SK-N-SH (cell line): Measurements from ENCODE around the gene SGTA. TPM values are rescaled to one million over a fixed set of nuclear protein-coding genes. Genes with fewer than 3 reads are reported as not detected.
A peak's percentile ranks its signal among the peaks of the same experiment; 100 is the strongest.

Source experiments
- CTCF ChIA-PET: fragments of 300-600, 350-600 bp; formaldehyde crosslinking; extraction: SDS; loops from one replicate; lab custom pipeline; 2021; lab: Yijun Ruan, JAX
- POLR2A ChIA-PET: fragments of 350-600 bp; sonication (Branson Sonifier 250); formaldehyde crosslinking; extraction: SDS; loops from one replicate; lab custom pipeline; 2020; ENCODE audit warnings: antibody characterized with exemption, inconsistent platforms; lab: Yijun Ruan, JAX
- DNase-seq: peaks from one replicate; pipeline ENCODE4 v3.0.0; 2012
- H2AFZ ChIP-seq: fragments of 200-600 bp; sonication (generic); 2 replicates; pipeline ENCODE4 v1.8.1; 2016; ENCODE audit warnings: antibody characterized with exemption, mild to moderate bottlenecking, low read depth
- H3F3A ChIP-seq: fragments of 200-600 bp; sonication (generic); replicated peaks from 2 replicates; pipeline ENCODE3; 2016; ENCODE audit warnings: antibody characterized with exemption, mild to moderate bottlenecking; ENCODE audit not compliant: insufficient read depth
- H3K27ac ChIP-seq, 2 experiments: fragments of 200-500 bp in 1 of 2; fragments of 200-600 bp in 1 of 2; sonication (Bioruptor generic) in 1 of 2; sonication (generic), shearing (Covaris generic) in 1 of 2; 2 replicates each; pipeline versions ENCODE4 v1.5.1 to v1.6.1; 2014 to 2016; ENCODE audit warnings: low read depth in 2 of 2, inconsistent platforms in 1 of 2, low read length in 1 of 2, mild to moderate bottlenecking in 1 of 2, mixed read lengths in 1 of 2
- H3K27me3 ChIP-seq: fragments of 200-600 bp; sonication (generic), shearing (Covaris generic); 2 replicates; pipeline ENCODE4 v1.6.1; 2016; ENCODE audit warnings: mixed run types; ENCODE audit not compliant: insufficient read depth
- H3K36me3 ChIP-seq, 2 experiments: fragments of 200-500 bp in 1 of 2; fragments of 200-600 bp in 1 of 2; sonication (Bioruptor generic) in 1 of 2; sonication (generic) in 1 of 2; replicated peaks in 1 of 2; 2 replicates each; pipeline versions ENCODE3 to v1.5.1; 2014 to 2016; ENCODE audit warnings: low read length in 1 of 2, mild to moderate bottlenecking in 1 of 2; ENCODE audit not compliant: insufficient read depth in 2 of 2, control insufficient read depth in 1 of 2
- H3K4me1 ChIP-seq, 2 experiments: fragments of 200-500 bp in 1 of 2; fragments of 200-600 bp in 1 of 2; sonication (Bioruptor generic) in 1 of 2; sonication (generic), shearing (Covaris generic) in 1 of 2; 2 replicates each; pipeline versions ENCODE4 v1.5.1 to v1.6.1; 2014 to 2016; ENCODE audit warnings: low read depth in 1 of 2, low read length in 1 of 2, mixed run types in 1 of 2; ENCODE audit not compliant: insufficient read depth in 2 of 2, control insufficient read depth in 1 of 2
- H3K4me2 ChIP-seq: fragments of 200-600 bp; sonication (generic), shearing (Covaris generic); 2 replicates; pipeline ENCODE4 v1.6.1; 2017; ENCODE audit warnings: mixed run types
- H3K4me3 ChIP-seq, 2 experiments: fragments of 200-500 bp in 1 of 2; fragments of 200-600 bp in 1 of 2; sonication (Bioruptor generic) in 1 of 2; sonication (generic), shearing (Covaris generic) in 1 of 2; 2 replicates each; pipeline versions ENCODE4 v1.5.1 to v1.8.1; 2014 to 2016; ENCODE audit warnings: low read depth in 2 of 2, inconsistent platforms in 1 of 2, low read length in 1 of 2, mild to moderate bottlenecking in 1 of 2, mixed read lengths in 1 of 2, moderate library complexity in 1 of 2
- H3K79me2 ChIP-seq: fragments of 200-600 bp; sonication (generic); 2 replicates; pipeline ENCODE4 v1.8.1; 2017; ENCODE audit warnings: mild to moderate bottlenecking; ENCODE audit not compliant: insufficient read depth
- H3K9ac ChIP-seq: fragments of 200-600 bp; sonication (generic); 2 replicates; pipeline ENCODE4 v1.6.1; 2017; ENCODE audit warnings: mixed run types
- H3K9me2 ChIP-seq: fragments of 200-600 bp; sonication (generic); 2 replicates; pipeline ENCODE4 v1.6.1; 2017; ENCODE audit warnings: mixed run types
- H3K9me3 ChIP-seq: fragments of 200-600 bp; sonication (generic); 2 replicates; pipeline ENCODE4 v1.6.1; 2017; ENCODE audit warnings: mixed run types, mild to moderate bottlenecking, moderate library complexity
- H4K20me1 ChIP-seq: fragments of 200-600 bp; sonication (generic); 2 replicates; pipeline ENCODE4 v1.6.1; 2017; ENCODE audit warnings: mild to moderate bottlenecking, mixed run types; ENCODE audit not compliant: insufficient read depth
- ELF1 ChIP-seq: IDR thresholded peaks from 2 replicates; pipeline ENCODE4 v1.4.0; 2012
- EP300 ChIP-seq, 2 experiments: IDR thresholded peaks; 2 replicates each; pipeline versions ENCODE4 v1.4.0 to v1.6.1; 2012; ENCODE audit warnings: borderline replicate concordance in 1 of 2, low read depth in 1 of 2, low read length in 1 of 2
- FOSL2 ChIP-seq: IDR thresholded peaks from 2 replicates; pipeline ENCODE4 v1.4.0; 2012; ENCODE audit warnings: low read depth, mild to moderate bottlenecking, moderate library complexity, borderline replicate concordance
- GABPA ChIP-seq: IDR thresholded peaks from 2 replicates; pipeline ENCODE4 v1.4.0; 2012; ENCODE audit warnings: low read depth, mild to moderate bottlenecking
- MEF2A ChIP-seq: IDR thresholded peaks from 2 replicates; pipeline ENCODE4 v1.4.0; 2012; ENCODE audit warnings: low read depth, borderline replicate concordance
- NFIC ChIP-seq: IDR thresholded peaks from 2 replicates; pipeline ENCODE4 v1.4.0; 2012; ENCODE audit warnings: borderline replicate concordance
- POLR2AphosphoS5 ChIP-seq: IDR thresholded peaks from 2 replicates; pipeline ENCODE4 v1.6.1; 2012; ENCODE audit warnings: low read depth, low read length
- RXRA ChIP-seq: IDR thresholded peaks from 2 replicates; pipeline ENCODE4 v1.4.0; 2012; ENCODE audit warnings: low read depth, mild to moderate bottlenecking, borderline replicate concordance
- SIN3A ChIP-seq: IDR thresholded peaks from 2 replicates; pipeline ENCODE4 v1.6.1; 2012; ENCODE audit warnings: low read depth, mild to moderate bottlenecking, low read length, moderate library complexity, borderline replicate concordance
- TCF12 ChIP-seq: IDR thresholded peaks from 2 replicates; pipeline ENCODE4 v1.4.0; 2012
- WGBS: methylation state at CpG from one replicate; pipeline ENCODE4 v1.1.6; 2017; ENCODE audit warnings: low lambda C conversion rate; 5-methylcytosine and 5-hydroxymethylcytosine counted together
- polyA plus RNA-seq, 3 experiments: library from polyadenylated mRNA; depleted of rRNA; stranded (reverse); fragments of >200 nt; gene quantifications; 2 replicates each; pipeline ENCODE4 v1.2.3, GENCODE V29; 2012
- TF ChIP-seq, protein P1 (sequence below): fragments of 150-350 bp; IDR thresholded peaks from 2 replicates; pipeline ENCODE4 v1.6.1; 2017; ENCODE audit warnings: antibody characterized with exemption, low read length, low read depth, borderline replicate concordance
- TF ChIP-seq, protein P2 (sequence below): IDR thresholded peaks from 2 replicates; pipeline ENCODE4 v1.4.0; 2012; ENCODE audit warnings: low read depth, borderline replicate concordance
- TF ChIP-seq, protein P3 (sequence below): IDR thresholded peaks from 2 replicates; pipeline ENCODE4 v1.4.0; 2012; ENCODE audit warnings: low read depth, borderline replicate concordance
- TF ChIP-seq, protein P4 (sequence below): IDR thresholded peaks from 2 replicates; pipeline ENCODE4; 2012
- TF ChIP-seq, protein P5 (sequence below): IDR thresholded peaks from 2 replicates; pipeline ENCODE4 v1.6.1; 2012; ENCODE audit warnings: mild to moderate bottlenecking, low read depth, low read length, moderate library complexity

SGTA gene
- polyA plus RNA-seq, 1 of the 3 experiments (the other 2 are of a cell fraction): 78.4 TPM

DNA sequence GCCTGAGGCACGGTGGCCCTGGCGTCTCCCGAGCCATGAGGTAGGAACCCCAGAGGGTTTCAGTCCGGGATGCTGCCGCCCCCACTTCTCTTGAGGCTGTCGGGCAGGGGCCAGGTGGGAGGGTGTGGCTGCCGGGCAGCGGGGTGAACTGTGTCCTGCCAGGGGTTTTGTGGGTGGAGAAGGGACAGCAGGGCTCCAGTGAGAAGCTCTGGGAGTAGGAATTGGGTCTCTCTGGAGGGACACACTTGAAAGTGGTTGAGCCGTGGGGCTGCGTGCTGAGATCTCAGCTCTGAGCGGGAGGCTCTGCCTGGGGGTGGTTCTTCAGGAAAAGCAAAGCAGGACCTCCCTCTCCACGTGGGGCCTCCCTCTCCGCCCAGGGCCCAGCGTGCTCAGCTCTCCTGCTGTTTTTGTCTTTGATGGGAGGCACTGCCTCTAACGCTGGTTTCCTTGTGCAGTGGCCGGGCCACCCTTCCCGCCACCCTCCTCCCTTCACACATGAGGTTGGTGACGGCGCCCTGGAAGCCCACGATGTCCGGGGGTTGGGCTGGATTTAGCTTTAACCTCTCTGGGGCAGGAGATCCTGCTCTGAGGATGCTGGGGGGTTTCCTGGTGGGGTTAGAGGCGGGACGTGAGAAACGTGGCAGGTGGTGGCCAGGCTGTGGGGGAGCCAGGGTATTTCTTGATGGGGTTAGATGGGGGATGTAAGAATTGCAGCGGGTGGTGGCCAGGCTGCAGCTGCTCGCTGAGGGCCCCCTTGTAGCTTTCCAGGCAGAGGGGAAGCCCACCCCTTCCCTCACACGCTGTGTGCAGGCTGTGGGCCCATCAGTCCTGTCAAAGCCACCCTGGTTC lies 21.3 kb upstream of the SGTA start:
- WGBS: 96% methylated on average over 25 of the region's 27 CpGs
- TF ChIP-seq EP300 (IDR thresholded peaks at IDR 0.05; ENCODE audit: borderline replicate concordance in 1 of 2, low read depth in 1 of 2, low read length in 1 of 2): no peak
- no peak for TF ChIP-seq RXRA
- TF ChIP-seq TCF12: no peak
- TF ChIP-seq SIN3A: no peak
- TF ChIP-seq GABPA: no peak
- TF ChIP-seq, protein P1, sequence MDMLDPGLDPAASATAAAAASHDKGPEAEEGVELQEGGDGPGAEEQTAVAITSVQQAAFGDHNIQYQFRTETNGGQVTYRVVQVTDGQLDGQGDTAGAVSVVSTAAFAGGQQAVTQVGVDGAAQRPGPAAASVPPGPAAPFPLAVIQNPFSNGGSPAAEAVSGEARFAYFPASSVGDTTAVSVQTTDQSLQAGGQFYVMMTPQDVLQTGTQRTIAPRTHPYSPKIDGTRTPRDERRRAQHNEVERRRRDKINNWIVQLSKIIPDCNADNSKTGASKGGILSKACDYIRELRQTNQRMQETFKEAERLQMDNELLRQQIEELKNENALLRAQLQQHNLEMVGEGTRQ: no peak
- TF ChIP-seq ELF1: no peak
- TF ChIP-seq NFIC: no peak
- TF ChIP-seq POLR2AphosphoS5: no peak
- TF ChIP-seq, all 33 proteins: peak for 0
- H3K4me3 ChIP-seq: no peak overlapping the region
- CTCF ChIA-PET: interaction anchor here (1.2 to 1.3 kb wide), 2 partner anchors 11 to 55 kb away, joined by 3 read pairs; no protein-coding TSS in a partner anchor
- no peaks in the 10 kb centered on the region for H4K20me1 ChIP-seq
- POLR2A ChIA-PET: interaction anchor here (1.0 kb wide), 1 partner anchor 17 kb away, joined by 3 read pairs; no protein-coding TSS in a partner anchor
- DNase-seq: peak; percentile 15
- H2AFZ ChIP-seq: no peak overlapping the region
- H3K9me3 ChIP-seq: no peaks in the 10 kb centered on the region
- no peak overlapping the region for H3K9ac ChIP-seq
- no peaks in the 10 kb centered on the region for H3K4me1 ChIP-seq
- H3K27me3 ChIP-seq: no peaks in the 10 kb centered on the region
- H3F3A ChIP-seq: no peaks in the 10 kb centered on the region
- H3K4me2 ChIP-seq: no peak overlapping the region
- peaks cover 4 to 68% of the 10 kb centered on the region in 2 experiments for H3K36me3 ChIP-seq
- no peaks in the 10 kb centered on the region for H3K9me2 ChIP-seq
- H3K27ac ChIP-seq: no peak overlapping the region
- H3K79me2 ChIP-seq: no peaks in the 10 kb centered on the region

DNA sequence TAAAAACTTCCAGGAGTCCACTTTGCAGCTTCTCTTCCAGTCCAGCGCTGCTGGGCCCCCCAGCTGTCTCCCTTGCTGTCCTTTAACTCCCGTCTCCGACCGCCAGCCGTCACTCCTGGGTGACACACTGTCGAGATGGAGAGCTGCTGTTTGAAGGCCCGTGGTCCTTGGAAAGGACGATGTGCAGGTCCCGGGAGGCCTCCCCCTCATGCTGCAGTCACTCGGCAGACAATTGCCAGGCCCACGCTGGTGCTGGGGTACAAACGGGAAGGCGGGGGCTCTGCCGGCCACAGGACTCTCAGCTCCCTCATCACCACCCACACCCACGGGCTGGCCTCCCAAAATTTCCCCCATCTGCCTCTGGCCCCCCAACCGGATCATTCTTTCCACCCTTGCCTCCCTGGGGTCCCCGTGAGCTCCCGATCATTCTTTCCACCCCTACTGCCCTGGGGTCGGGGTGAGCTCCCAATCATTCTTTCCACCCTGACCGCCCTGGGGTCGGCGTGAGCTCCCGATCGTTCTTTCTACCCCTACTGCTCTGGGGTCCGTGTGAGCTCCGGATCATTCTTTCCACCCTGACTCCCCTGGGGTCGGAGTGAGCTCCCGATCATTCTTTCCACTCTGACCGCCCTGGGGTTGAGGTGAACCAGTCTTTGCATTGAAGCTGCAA lies 20.5 kb upstream of the SGTA start:
- Histone ChIP-seq H3K9ac (no peak overlapping the region), H3F3A (no peaks in the 10 kb centered on the region), H3K4me3 (no peak overlapping the region), H3K4me2 (no peak overlapping the region), H3K36me3 (peaks cover 4 to 62% of the 10 kb centered on the region in 2 experiments), H2AFZ (no peak overlapping the region), H3K9me2 (no peaks in the 10 kb centered on the region), H4K20me1 (no peaks in the 10 kb centered on the region), H3K27me3 (no peaks in the 10 kb centered on the region), H3K27ac (no peak overlapping the region), H3K4me1 (no peaks in the 10 kb centered on the region), H3K9me3 (no peaks in the 10 kb centered on the region), H3K79me2 (no peaks in the 10 kb centered on the region)
- POLR2A ChIA-PET: interaction anchor here (1.0 kb wide), 1 partner anchor 16 kb away, joined by 3 read pairs; no protein-coding TSS in a partner anchor
- peak; percentile 19 for DNase-seq
- WGBS: 95% methylated on average over 22 of the region's 29 CpGs
- CTCF ChIA-PET: interaction anchor here (1.2 to 1.3 kb wide), 2 partner anchors 10 to 54 kb away, joined by 3 read pairs; no protein-coding TSS in a partner anchor
- TF ChIP-seq, protein P2, sequence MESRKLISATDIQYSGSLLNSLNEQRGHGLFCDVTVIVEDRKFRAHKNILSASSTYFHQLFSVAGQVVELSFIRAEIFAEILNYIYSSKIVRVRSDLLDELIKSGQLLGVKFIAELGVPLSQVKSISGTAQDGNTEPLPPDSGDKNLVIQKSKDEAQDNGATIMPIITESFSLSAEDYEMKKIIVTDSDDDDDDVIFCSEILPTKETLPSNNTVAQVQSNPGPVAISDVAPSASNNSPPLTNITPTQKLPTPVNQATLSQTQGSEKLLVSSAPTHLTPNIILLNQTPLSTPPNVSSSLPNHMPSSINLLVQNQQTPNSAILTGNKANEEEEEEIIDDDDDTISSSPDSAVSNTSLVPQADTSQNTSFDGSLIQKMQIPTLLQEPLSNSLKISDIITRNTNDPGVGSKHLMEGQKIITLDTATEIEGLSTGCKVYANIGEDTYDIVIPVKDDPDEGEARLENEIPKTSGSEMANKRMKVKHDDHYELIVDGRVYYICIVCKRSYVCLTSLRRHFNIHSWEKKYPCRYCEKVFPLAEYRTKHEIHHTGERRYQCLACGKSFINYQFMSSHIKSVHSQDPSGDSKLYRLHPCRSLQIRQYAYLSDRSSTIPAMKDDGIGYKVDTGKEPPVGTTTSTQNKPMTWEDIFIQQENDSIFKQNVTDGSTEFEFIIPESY: no peak
- no peak for TF ChIP-seq GABPA
- TF ChIP-seq FOSL2: no peak
- TF ChIP-seq MEF2A: no peak
- TF ChIP-seq, protein P3, sequence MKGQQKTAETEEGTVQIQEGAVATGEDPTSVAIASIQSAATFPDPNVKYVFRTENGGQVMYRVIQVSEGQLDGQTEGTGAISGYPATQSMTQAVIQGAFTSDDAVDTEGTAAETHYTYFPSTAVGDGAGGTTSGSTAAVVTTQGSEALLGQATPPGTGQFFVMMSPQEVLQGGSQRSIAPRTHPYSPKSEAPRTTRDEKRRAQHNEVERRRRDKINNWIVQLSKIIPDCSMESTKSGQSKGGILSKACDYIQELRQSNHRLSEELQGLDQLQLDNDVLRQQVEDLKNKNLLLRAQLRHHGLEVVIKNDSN: no peak
- TF ChIP-seq, protein P4, sequence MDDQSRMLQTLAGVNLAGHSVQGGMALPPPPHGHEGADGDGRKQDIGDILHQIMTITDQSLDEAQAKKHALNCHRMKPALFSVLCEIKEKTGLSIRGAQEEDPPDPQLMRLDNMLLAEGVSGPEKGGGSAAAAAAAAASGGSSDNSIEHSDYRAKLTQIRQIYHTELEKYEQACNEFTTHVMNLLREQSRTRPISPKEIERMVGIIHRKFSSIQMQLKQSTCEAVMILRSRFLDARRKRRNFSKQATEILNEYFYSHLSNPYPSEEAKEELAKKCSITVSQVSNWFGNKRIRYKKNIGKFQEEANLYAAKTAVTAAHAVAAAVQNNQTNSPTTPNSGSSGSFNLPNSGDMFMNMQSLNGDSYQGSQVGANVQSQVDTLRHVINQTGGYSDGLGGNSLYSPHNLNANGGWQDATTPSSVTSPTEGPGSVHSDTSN: no peak
- TF ChIP-seq, protein P5, sequence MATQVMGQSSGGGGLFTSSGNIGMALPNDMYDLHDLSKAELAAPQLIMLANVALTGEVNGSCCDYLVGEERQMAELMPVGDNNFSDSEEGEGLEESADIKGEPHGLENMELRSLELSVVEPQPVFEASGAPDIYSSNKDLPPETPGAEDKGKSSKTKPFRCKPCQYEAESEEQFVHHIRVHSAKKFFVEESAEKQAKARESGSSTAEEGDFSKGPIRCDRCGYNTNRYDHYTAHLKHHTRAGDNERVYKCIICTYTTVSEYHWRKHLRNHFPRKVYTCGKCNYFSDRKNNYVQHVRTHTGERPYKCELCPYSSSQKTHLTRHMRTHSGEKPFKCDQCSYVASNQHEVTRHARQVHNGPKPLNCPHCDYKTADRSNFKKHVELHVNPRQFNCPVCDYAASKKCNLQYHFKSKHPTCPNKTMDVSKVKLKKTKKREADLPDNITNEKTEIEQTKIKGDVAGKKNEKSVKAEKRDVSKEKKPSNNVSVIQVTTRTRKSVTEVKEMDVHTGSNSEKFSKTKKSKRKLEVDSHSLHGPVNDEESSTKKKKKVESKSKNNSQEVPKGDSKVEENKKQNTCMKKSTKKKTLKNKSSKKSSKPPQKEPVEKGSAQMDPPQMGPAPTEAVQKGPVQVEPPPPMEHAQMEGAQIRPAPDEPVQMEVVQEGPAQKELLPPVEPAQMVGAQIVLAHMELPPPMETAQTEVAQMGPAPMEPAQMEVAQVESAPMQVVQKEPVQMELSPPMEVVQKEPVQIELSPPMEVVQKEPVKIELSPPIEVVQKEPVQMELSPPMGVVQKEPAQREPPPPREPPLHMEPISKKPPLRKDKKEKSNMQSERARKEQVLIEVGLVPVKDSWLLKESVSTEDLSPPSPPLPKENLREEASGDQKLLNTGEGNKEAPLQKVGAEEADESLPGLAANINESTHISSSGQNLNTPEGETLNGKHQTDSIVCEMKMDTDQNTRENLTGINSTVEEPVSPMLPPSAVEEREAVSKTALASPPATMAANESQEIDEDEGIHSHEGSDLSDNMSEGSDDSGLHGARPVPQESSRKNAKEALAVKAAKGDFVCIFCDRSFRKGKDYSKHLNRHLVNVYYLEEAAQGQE: no peak
